H1 (cell line): Measurements from ENCODE around the gene PPIH. TPM values are rescaled to one million over a fixed set of nuclear protein-coding genes. Genes with fewer than 3 reads are reported as not detected.

Source experiments
- CTCF ChIA-PET: fragments of 300-600 bp; sonication (Branson Sonifier 250); formaldehyde crosslinking; loops from one replicate; lab custom pipeline; 2021; ENCODE audit not compliant: partially characterized antibody; lab: Charles Lee
- POLR2A ChIA-PET: fragments of 300-600 bp; sonication (Branson Sonifier 250); formaldehyde crosslinking; loops from one replicate; lab custom pipeline; 2021; ENCODE audit warnings: inconsistent platforms; ENCODE audit not compliant: partially characterized antibody; lab: Charles Lee
- DNase-seq, 2 experiments: peaks; one replicate each; pipeline versions ENCODE4 v3.0.0 to v3.0.0-alpha.2; 2010 to 2022; ENCODE audit warnings: low spot score in 2 of 2, low read depth in 1 of 2, mixed read lengths in 1 of 2
- FAIRE-seq: peaks from 2 replicates; lab custom pipeline; 2011; peaks lifted over from hg19 to GRCh38; lab: Jason Lieb, UNC
- H2AFZ ChIP-seq: 2 replicates; pipeline ENCODE4 v1.8.1; 2012; ENCODE audit warnings: low read length, inconsistent platforms
- H2AK5ac ChIP-seq: 2 replicates; pipeline ENCODE4 v1.6.1; 2013; ENCODE audit warnings: low read depth, low read length
- H2BK120ac ChIP-seq: replicated peaks from 2 replicates; pipeline ENCODE3; 2013; ENCODE audit warnings: low read depth, low read length, inconsistent platforms
- H2BK12ac ChIP-seq: 2 replicates; pipeline ENCODE4 v1.6.1; 2013; ENCODE audit warnings: low read depth, low read length
- H2BK15ac ChIP-seq: 2 replicates; pipeline ENCODE4 v1.6.1; 2013; ENCODE audit warnings: low read length
- H2BK20ac ChIP-seq: 2 replicates; pipeline ENCODE4 v1.6.1; 2013; ENCODE audit warnings: low read length
- H2BK5ac ChIP-seq: 2 replicates; pipeline ENCODE4 v1.6.1; 2013; ENCODE audit warnings: low read depth, low read length
- H3K14ac ChIP-seq: 2 replicates; pipeline ENCODE4 v1.6.1; 2013; ENCODE audit warnings: inconsistent platforms; ENCODE audit not compliant: insufficient read length
- H3K18ac ChIP-seq: 2 replicates; pipeline ENCODE4 v1.6.1; 2013; ENCODE audit warnings: low read length; ENCODE audit errors: extremely low read depth
- H3K23ac ChIP-seq: 2 replicates; pipeline ENCODE4 v1.6.1; 2013; ENCODE audit warnings: inconsistent platforms; ENCODE audit not compliant: insufficient read length
- H3K23me2 ChIP-seq: 2 replicates; pipeline ENCODE4 v1.6.1; 2013; ENCODE audit warnings: low read depth, low read length
- H3K27ac ChIP-seq: 2 replicates; pipeline ENCODE4 v1.6.1; 2011; ENCODE audit warnings: low read depth, low read length, inconsistent platforms
- H3K27me3 ChIP-seq, 4 experiments: replicated peaks in 1 of 4; 1 replicate in 1 of 4; 2 replicates in 3 of 4; pipeline versions ENCODE4 v1.6.1 to v1.8.1; 2011 to 2013; ENCODE audit warnings: low read length in 3 of 4, mild to moderate bottlenecking in 3 of 4, inconsistent platforms in 2 of 4, mixed read lengths in 2 of 4, moderate library complexity in 1 of 4; ENCODE audit not compliant: control insufficient read depth in 3 of 4, insufficient read depth in 3 of 4; ENCODE audit errors: extremely low read depth in 1 of 4
- H3K36me3 ChIP-seq, 4 experiments: 2 replicates each; pipeline versions ENCODE4 v1.6.1 to v1.8.1; 2011 to 2013; ENCODE audit warnings: mild to moderate bottlenecking in 4 of 4, low read length in 3 of 4, moderate library complexity in 2 of 4, control low read depth in 1 of 4, inconsistent platforms in 1 of 4; ENCODE audit not compliant: insufficient read depth in 4 of 4, control insufficient read depth in 2 of 4
- H3K4ac ChIP-seq: replicated peaks from 2 replicates; pipeline ENCODE3; 2013; ENCODE audit warnings: low read length, low read depth, mixed read lengths, inconsistent platforms; ENCODE audit not compliant: insufficient read length
- H3K4me1 ChIP-seq, 4 experiments: replicated peaks in 1 of 4; 1 replicate in 1 of 4; 2 replicates in 3 of 4; pipeline versions ENCODE4 v1.6.1 to v1.8.1; 2011 to 2013; ENCODE audit warnings: low read length in 3 of 4, inconsistent platforms in 2 of 4, mixed read lengths in 1 of 4; ENCODE audit not compliant: insufficient read depth in 4 of 4, control insufficient read depth in 3 of 4
- H3K4me2 ChIP-seq, 2 experiments: 2 replicates each; pipeline versions ENCODE4 v1.6.1 to v1.8.1; 2011 to 2013; ENCODE audit warnings: low read depth in 2 of 2, low read length in 2 of 2, control low read depth in 1 of 2, inconsistent platforms in 1 of 2, mild to moderate bottlenecking in 1 of 2; ENCODE audit not compliant: insufficient read depth in 1 of 2
- H3K4me3 ChIP-seq, 4 experiments: fragments of 200-600, 300-600 bp in 1 of 4; sonication (generic), shearing (Covaris generic), sonication (Bioruptor Twin) in 1 of 4; 2 replicates each; pipeline versions ENCODE4 v1.5.1 to v1.8.1; 2011 to 2016; ENCODE audit warnings: low read length in 4 of 4, low read depth in 3 of 4, control low read depth in 2 of 4, inconsistent platforms in 2 of 4, mild to moderate bottlenecking in 2 of 4, mixed read lengths in 1 of 4, moderate library complexity in 1 of 4; ENCODE audit not compliant: insufficient read depth in 2 of 4; ENCODE audit errors: extremely low read depth in 1 of 4
- H3K56ac ChIP-seq: replicated peaks from 2 replicates; pipeline ENCODE3; 2013; ENCODE audit warnings: low read depth, mild to moderate bottlenecking, mixed read lengths, low read length, inconsistent platforms; ENCODE audit not compliant: insufficient read length
- H3K79me1 ChIP-seq: 2 replicates; pipeline ENCODE4 v1.6.1; 2013; ENCODE audit warnings: low read depth, low read length, control low read depth
- H3K79me2 ChIP-seq, 2 experiments: 2 replicates each; pipeline versions ENCODE4 v1.6.1 to v1.8.1; 2012 to 2013; ENCODE audit warnings: low read length in 2 of 2, mild to moderate bottlenecking in 2 of 2, inconsistent platforms in 1 of 2; ENCODE audit not compliant: insufficient read depth in 2 of 2, control insufficient read depth in 1 of 2
- H3K9ac ChIP-seq, 4 experiments: replicated peaks in 1 of 4; 1 replicate in 1 of 4; 2 replicates in 3 of 4; pipeline versions ENCODE4 v1.6.1 to v1.8.1; 2011 to 2013; ENCODE audit warnings: low read depth in 3 of 4, low read length in 3 of 4, control low read depth in 2 of 4, mild to moderate bottlenecking in 2 of 4, moderate library complexity in 2 of 4, inconsistent platforms in 1 of 4; ENCODE audit errors: extremely low read depth in 1 of 4
- H3K9me3 ChIP-seq, 2 experiments: 2 replicates each; pipeline versions ENCODE4 v1.6.1 to v1.8.1; 2012 to 2013; ENCODE audit warnings: mild to moderate bottlenecking in 2 of 2, moderate library complexity in 2 of 2, control low read depth in 1 of 2, inconsistent platforms in 1 of 2, low read depth in 1 of 2, low read length in 1 of 2, mixed read lengths in 1 of 2; ENCODE audit not compliant: insufficient read depth in 2 of 2
- H4K20me1 ChIP-seq, 2 experiments: replicated peaks in 1 of 2; 2 replicates each; pipeline versions ENCODE3 to v1.8.1; 2011 to 2013; ENCODE audit warnings: inconsistent platforms in 2 of 2, low read length in 2 of 2, mild to moderate bottlenecking in 1 of 2; ENCODE audit not compliant: insufficient read depth in 2 of 2, control insufficient read depth in 1 of 2
- H4K5ac ChIP-seq: 2 replicates; pipeline ENCODE4 v1.6.1; 2013; ENCODE audit warnings: low read length, low read depth, mixed read lengths, inconsistent platforms; ENCODE audit not compliant: insufficient read length
- H4K8ac ChIP-seq: 2 replicates; pipeline ENCODE4 v1.8.0; 2013; ENCODE audit warnings: mild to moderate bottlenecking, moderate library complexity, low read length, inconsistent platforms; ENCODE audit not compliant: insufficient read depth; ENCODE audit errors: extremely low read depth
- H4K91ac ChIP-seq: replicated peaks from 2 replicates; pipeline ENCODE3; 2013; ENCODE audit warnings: low read length, mixed read lengths, inconsistent platforms; ENCODE audit not compliant: insufficient read length
- CBX5 ChIP-seq: fragments of 300-800, 300-1000 bp; sonication (generic); IDR thresholded peaks from 2 replicates; pipeline ENCODE4 v1.7.1; 2016; ENCODE audit warnings: antibody characterized with exemption, low read length, low read depth
- SAP30 ChIP-seq: fragments of 300-600 bp; sonication (generic); IDR thresholded peaks from 2 replicates; pipeline ENCODE4 v1.7.1; 2012; ENCODE audit warnings: low read length, moderate library complexity, mild to moderate bottlenecking, inconsistent platforms; ENCODE audit not compliant: insufficient read depth, insufficient replicate concordance
- WGBS, 2 experiments: shearing (Covaris generic) in 1 of 2; methylation state at CpG; one replicate each; pipeline versions ENCODE4 v1.1.6 to v1.1.7; 2013 to 2015; ENCODE audit warnings: low lambda C conversion rate in 2 of 2, mixed read lengths in 2 of 2, inconsistent platforms in 1 of 2, low coverage in 1 of 2, missing lambda C conversion rate in 1 of 2; ENCODE audit not compliant: insufficient replicate concordance in 2 of 2, insufficient coverage in 1 of 2, insufficient read length in 1 of 2; ENCODE audit errors: extremely low coverage in 1 of 2, missing lambda C conversion rate in 1 of 2; 5-methylcytosine and 5-hydroxymethylcytosine counted together
- polyA plus RNA-seq, 7 experiments: library from polyadenylated mRNA; depleted of rRNA in 3 of 7; stranded (reverse) in 5 of 7; unstranded in 2 of 7; fragments of >200 nt in 5 of 7; fragments of 200-250 nt in 2 of 7; gene quantifications; 1 replicate in 5 of 7; 2 replicates in 1 of 7; 4 replicates in 1 of 7; pipeline versions ENCODE4 v1.2.1 to v1.2.3, GENCODE V29; 2011 to 2013; ENCODE audit warnings: missing spikeins in 2 of 7, mixed read lengths in 2 of 7
- total RNA-seq: library from RNA; stranded (reverse); fragmentation: NEBNext Ultra II Directional; extraction: Animal tissue kit (Norgen Biotek cat#: 25700); gene quantifications from 2 replicates; pipeline ENCODE4 v1.2.1, GENCODE V29; 2021

PPIH gene
- total and polyA plus RNA-seq, 2 of the 8 experiments (the other 6 are each of a cell fraction or from before 2014, with no cell fraction given) = 78.1 to 91.5 TPM

DNA sequence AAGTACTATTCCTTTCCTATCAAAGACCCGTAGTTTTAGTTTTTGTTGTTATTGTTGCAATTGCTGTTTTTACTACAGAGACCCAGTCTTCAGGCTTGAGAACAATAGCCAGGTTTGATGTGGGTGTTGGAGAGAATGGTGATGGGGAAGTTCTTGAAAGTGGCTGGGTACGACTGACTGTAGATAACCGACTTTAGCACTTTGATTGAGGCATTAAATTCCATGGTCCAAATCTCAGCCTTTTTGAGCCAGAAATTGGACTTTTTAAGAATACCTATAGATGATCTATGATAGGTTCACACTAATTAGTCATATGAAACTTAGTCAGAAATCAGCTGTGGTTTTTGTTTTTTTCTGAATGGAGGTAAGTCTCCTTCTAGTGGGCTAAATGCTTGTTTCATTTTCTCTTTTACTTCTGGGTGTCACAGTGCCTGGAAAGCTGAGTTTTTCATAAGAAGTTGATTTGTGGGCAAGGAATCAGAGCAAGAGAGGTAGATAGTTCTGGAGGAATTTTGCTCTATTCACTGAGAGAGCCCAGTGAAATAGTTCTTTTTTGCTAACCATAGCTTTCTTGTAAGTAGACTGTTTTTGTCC lies 2.8 kb downstream of the PPIH start:
- Histone ChIP-seq H3K4me1 (peaks cover 0 to 5% (median 3%) of the 10 kb centered on the region in 4 experiments; a peak in 4 of 7 replicates), H2BK5ac (no peak overlapping the region), H4K91ac (no peak overlapping the region), H3K4me2 (no peak overlapping the region), H2BK20ac (no peak overlapping the region), H4K20me1 (peaks cover 5% of the 10 kb centered on the region in 2 experiments), H2AK5ac (no peak overlapping the region), H2BK120ac (no peak overlapping the region), H4K8ac (no peak overlapping the region), H3K4ac (no peak overlapping the region), H2BK15ac (no peak overlapping the region), H3K9ac (no peak overlapping the region), H3K9me3 (no peaks in the 10 kb centered on the region), H3K27me3 (no peaks in the 10 kb centered on the region), H3K27ac (no peak overlapping the region), H3K79me2 (peaks cover 0 to 31% of the 10 kb centered on the region in 2 experiments; a peak in 2 of 4 replicates), H3K79me1 (peaks cover 9% of the 10 kb centered on the region; the same call in 1 of the 2 replicates), H3K23me2 (peaks cover 10% of the 10 kb centered on the region), H3K36me3 (peaks cover 9 to 41% (median 27%) of the 10 kb centered on the region in 4 experiments; a peak in 6 of 8 replicates), H3K4me3 (no peak overlapping the region), H3K56ac (no peak overlapping the region), H2AFZ (no peak overlapping the region), H3K23ac (no peak overlapping the region), H2BK12ac (no peak overlapping the region), H3K14ac (no peak overlapping the region), H3K18ac (no peak overlapping the region), H4K5ac (no peak overlapping the region)
- DNase-seq (no peak), FAIRE-seq (no peak)
- TF ChIP-seq SAP30 = no peak
- TF ChIP-seq CBX5 = no peak
- CTCF ChIA-PET = interaction anchor here (1.4 kb wide), 1 partner anchor 10 kb away, joined by 4 read pairs; no protein-coding TSS in a partner anchor
- POLR2A ChIA-PET = interaction anchor here (1.5 kb wide), 2 partner anchors 9 to 21 kb away, joined by 3 to 7 read pairs; partner anchors contain the start of gene YBX1
- WGBS, 2 experiments = 85% methylated on average over 3 of the region's 3 CpGs; no CpG with 5 or more reads in 1 of the 2 experiments
